OCI-LY7 (cell line): ENCODE data around the gene TTL. TPM values are rescaled to one million over a fixed set of nuclear protein-coding genes. Genes with fewer than 3 reads are reported as not detected.

ENCODE experiments used
- BruUV-seq: library from RNA; stranded (reverse); fragments of 400-500 nt; replicated peaks from 2 replicates; lab custom pipeline; 2021; lab: Mats Ljungman, UMichigan
- CTCF ChIA-PET: fragments of 300-600 bp; sonication (Branson Sonifier 250); formaldehyde crosslinking; loops from one replicate; lab custom pipeline; 2022; ENCODE audit warnings: antibody characterized with exemption; ENCODE audit not compliant: unreplicated experiment; lab: Charles Lee
- POLR2A ChIA-PET: fragments of 300-600 bp; sonication (Branson Sonifier 250); formaldehyde crosslinking; loops from one replicate; lab custom pipeline; 2022; ENCODE audit warnings: antibody characterized with exemption; lab: Charles Lee
- DNase-seq: peaks from one replicate; pipeline ENCODE4 v3.0.0-alpha.2; 2015; ENCODE audit warnings: low spot score
- H2AFZ ChIP-seq: fragments of 200-600 bp; sonication (generic), shearing (Covaris generic); 2 replicates; pipeline ENCODE4 v1.6.1; 2014; ENCODE audit warnings: mild to moderate bottlenecking, antibody characterized with exemption, low read length, moderate library complexity
- H3K27ac ChIP-seq: fragments of 200-600 bp; sonication (generic); 2 replicates; pipeline ENCODE4 v1.5.1; 2014; ENCODE audit warnings: mixed run types, low read depth, mild to moderate bottlenecking, moderate library complexity, low read length, inconsistent platforms; ENCODE audit not compliant: poor library complexity, severe bottlenecking
- H3K36me3 ChIP-seq: fragments of 200-600 bp; sonication (generic); 2 replicates; pipeline ENCODE4 v1.6.1; 2014; ENCODE audit warnings: mild to moderate bottlenecking, antibody characterized with exemption, low read length, moderate library complexity, mixed read lengths; ENCODE audit not compliant: insufficient read depth
- H3K4me1 ChIP-seq: fragments of 200-600 bp; sonication (generic); 2 replicates; pipeline ENCODE4 v1.5.1; 2014; ENCODE audit warnings: mild to moderate bottlenecking, low read length; ENCODE audit not compliant: insufficient read depth, poor library complexity, severe bottlenecking
- H3K4me2 ChIP-seq: fragments of 200-600 bp; sonication (generic); 2 replicates; pipeline ENCODE4 v1.6.1; 2014; ENCODE audit warnings: mild to moderate bottlenecking, low read length
- H3K4me3 ChIP-seq: fragments of 200-600 bp; sonication (generic); 2 replicates; pipeline ENCODE4 v1.5.1; 2014; ENCODE audit warnings: mild to moderate bottlenecking, low read depth, low read length; ENCODE audit not compliant: poor library complexity, severe bottlenecking
- H3K79me2 ChIP-seq: fragments of 200-600 bp; sonication (generic); 2 replicates; pipeline ENCODE4 v1.6.1; 2016; ENCODE audit warnings: low read depth, mild to moderate bottlenecking, low read length, moderate library complexity, mixed read lengths; ENCODE audit not compliant: insufficient read depth
- H3K9me2 ChIP-seq: fragments of 200-600 bp; sonication (generic); 2 replicates; pipeline ENCODE4 v1.6.1; 2016; ENCODE audit warnings: mild to moderate bottlenecking, low read length, mixed read lengths; ENCODE audit not compliant: insufficient read depth
- H3K9me3 ChIP-seq: fragments of 200-600 bp; sonication (generic); 2 replicates; pipeline ENCODE4 v1.6.1; 2014; ENCODE audit warnings: mild to moderate bottlenecking, mixed run types, low read length, mixed read lengths
- H4K20me1 ChIP-seq: fragments of 200-600 bp; sonication (generic); 2 replicates; pipeline ENCODE4 v1.6.1; 2014; ENCODE audit warnings: mild to moderate bottlenecking, antibody characterized with exemption, low read length, moderate library complexity, mixed read lengths; ENCODE audit not compliant: insufficient read depth
- EZH2phosphoT487 ChIP-seq: fragments of 200-600 bp; sonication (generic); IDR thresholded peaks from 2 replicates; pipeline ENCODE4 v1.6.1; 2018; ENCODE audit warnings: low read depth, borderline replicate concordance, mild to moderate bottlenecking, mixed run types, antibody characterized with exemption, low read length, moderate library complexity, mixed read lengths
- intact Hi-C: fragments of 100-400 bp; cut with micrococcal nuclease; formaldehyde crosslinking; loops from one replicate; pipeline ENCODE4 v1.10.0; 2022; ENCODE audit not compliant: unreplicated experiment
- total RNA-seq, 2 experiments: library from RNA; depleted of rRNA in 1 of 2; stranded (reverse); fragments of >200 nt in 1 of 2; shearing (Covaris generic) in 1 of 2; gene quantifications; 2 replicates each; pipeline ENCODE4 v1.2.3, GENCODE V29; 2014 to 2022
- TF ChIP-seq, protein P1 (sequence below): fragments of 200-600 bp; sonication (generic); conservative IDR thresholded peaks from 2 replicates; pipeline ENCODE4 v1.5.1; 2014; ENCODE audit warnings: mild to moderate bottlenecking, antibody characterized with exemption, low read length, moderate library complexity, mixed read lengths

Gene TTL
- total RNA-seq, 2 experiments from 2014 or later = 27.1 to 45.1 TPM

DNA sequence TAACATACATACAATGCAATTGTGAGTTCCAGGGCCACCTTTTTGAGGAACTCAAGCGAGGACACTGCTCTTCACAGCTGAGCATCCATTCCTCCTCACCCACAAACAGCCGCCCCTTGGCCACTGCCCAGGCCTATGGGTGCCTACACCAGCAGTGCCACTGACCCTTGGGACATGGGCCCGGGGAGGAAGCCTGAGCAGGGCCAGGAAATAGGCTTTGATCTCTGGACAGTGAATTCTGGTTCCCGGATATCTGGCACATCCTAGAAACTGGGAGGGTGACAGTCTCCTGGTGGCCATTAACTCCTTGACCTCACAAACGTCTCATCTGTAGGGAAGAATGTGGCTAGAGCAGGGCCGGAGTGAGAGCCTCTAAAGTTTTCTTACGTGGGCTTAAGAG, 5.5 kb upstream of the TTL start:
- TF ChIP-seq EZH2phosphoT487 = no peak
- TF ChIP-seq, protein P1, sequence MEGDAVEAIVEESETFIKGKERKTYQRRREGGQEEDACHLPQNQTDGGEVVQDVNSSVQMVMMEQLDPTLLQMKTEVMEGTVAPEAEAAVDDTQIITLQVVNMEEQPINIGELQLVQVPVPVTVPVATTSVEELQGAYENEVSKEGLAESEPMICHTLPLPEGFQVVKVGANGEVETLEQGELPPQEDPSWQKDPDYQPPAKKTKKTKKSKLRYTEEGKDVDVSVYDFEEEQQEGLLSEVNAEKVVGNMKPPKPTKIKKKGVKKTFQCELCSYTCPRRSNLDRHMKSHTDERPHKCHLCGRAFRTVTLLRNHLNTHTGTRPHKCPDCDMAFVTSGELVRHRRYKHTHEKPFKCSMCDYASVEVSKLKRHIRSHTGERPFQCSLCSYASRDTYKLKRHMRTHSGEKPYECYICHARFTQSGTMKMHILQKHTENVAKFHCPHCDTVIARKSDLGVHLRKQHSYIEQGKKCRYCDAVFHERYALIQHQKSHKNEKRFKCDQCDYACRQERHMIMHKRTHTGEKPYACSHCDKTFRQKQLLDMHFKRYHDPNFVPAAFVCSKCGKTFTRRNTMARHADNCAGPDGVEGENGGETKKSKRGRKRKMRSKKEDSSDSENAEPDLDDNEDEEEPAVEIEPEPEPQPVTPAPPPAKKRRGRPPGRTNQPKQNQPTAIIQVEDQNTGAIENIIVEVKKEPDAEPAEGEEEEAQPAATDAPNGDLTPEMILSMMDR = no peak
- H3K4me2 ChIP-seq = no peak overlapping the region
- CTCF ChIA-PET = no interaction called here

DNA sequence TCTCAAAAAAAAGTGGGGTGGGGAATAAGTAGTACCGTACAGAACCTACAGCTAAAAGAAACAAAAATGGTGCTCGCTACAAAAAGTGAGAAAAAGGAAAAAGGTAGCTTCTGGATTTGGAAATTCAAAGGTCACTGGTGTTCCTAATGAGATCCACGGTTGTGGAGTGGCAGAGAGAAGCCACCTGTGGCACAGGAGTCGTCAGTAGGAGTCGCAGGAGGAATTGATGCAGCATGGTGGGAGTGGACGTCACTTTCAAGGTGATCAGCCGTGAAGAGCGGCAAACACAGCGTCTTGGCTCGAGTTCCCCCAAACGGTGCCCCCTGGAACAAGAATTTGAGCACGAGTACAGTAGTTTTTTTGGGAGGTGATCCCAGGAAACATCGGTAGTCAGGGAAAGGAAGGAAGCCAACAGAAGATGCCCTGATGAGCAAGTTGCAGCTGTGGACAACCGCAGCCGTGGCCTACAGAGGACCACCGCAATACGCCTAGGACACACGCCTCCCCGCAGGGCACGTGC, 1.4 kb upstream of the TTL start:
- no TSS peak for BruUV-seq
- H3K4me3 ChIP-seq = peak overlapping the region; percentile 84
- no peak for TF ChIP-seq EZH2phosphoT487
- TF ChIP-seq, protein P1 = no peak
- ChIA-PET POLR2A (interaction anchor here (0.6 to 1.1 kb wide), 5 partner anchors 9 to 596 kb away, joined by 3 to 4 read pairs (median 3); no protein-coding TSS in a partner anchor), CTCF (no interaction called here)
- H3K4me2 ChIP-seq = peak overlapping the region; percentile 96
- peak overlapping the region; percentile 96; the same call in 1 of the 2 replicates for H2AFZ ChIP-seq
- DNase-seq = no peak
- H3K4me1 ChIP-seq = peaks cover 19% of the 10 kb centered on the region
- peaks cover 28% of the 10 kb centered on the region; the same call in 1 of the 2 replicates for H3K79me2 ChIP-seq
- peaks cover 5% of the 10 kb centered on the region; the same call in 1 of the 2 replicates for H4K20me1 ChIP-seq
- no peaks in the 10 kb centered on the region for H3K9me2 ChIP-seq
- H3K27ac ChIP-seq = peak overlapping the region; percentile 89
- intact Hi-C loops = loop anchor here (1.0 to 5.0 kb wide), 8 partner anchors 63 to 598 kb away; partner anchors contain the start of genes ANAPC1, CHCHD5, SLC20A1 and TMEM87B
- H3K36me3 ChIP-seq = peaks cover 15% of the 10 kb centered on the region
- no peaks in the 10 kb centered on the region for H3K9me3 ChIP-seq

More for the DNA sequence above, 5.5 kb upstream of the TTL start:
- no peak for DNase-seq
- intact Hi-C loops = no loop called here
- POLR2A ChIA-PET = interaction anchor here (0.7 kb wide), 1 partner anchor 28 kb away, joined by 4 read pairs; no protein-coding TSS in a partner anchor
- no peaks in the 10 kb centered on the region for H3K9me2 ChIP-seq
- peaks cover 7% of the 10 kb centered on the region for H3K4me1 ChIP-seq
- no TSS peak for BruUV-seq
- no peaks in the 10 kb centered on the region for H3K9me3 ChIP-seq
- H3K27ac ChIP-seq = no peak overlapping the region
- H3K79me2 ChIP-seq = no peaks in the 10 kb centered on the region
- H3K4me3 ChIP-seq = no peak overlapping the region
- H2AFZ ChIP-seq = no peak overlapping the region
- H4K20me1 ChIP-seq = no peaks in the 10 kb centered on the region
- H3K36me3 ChIP-seq = no peaks in the 10 kb centered on the region

DNA sequence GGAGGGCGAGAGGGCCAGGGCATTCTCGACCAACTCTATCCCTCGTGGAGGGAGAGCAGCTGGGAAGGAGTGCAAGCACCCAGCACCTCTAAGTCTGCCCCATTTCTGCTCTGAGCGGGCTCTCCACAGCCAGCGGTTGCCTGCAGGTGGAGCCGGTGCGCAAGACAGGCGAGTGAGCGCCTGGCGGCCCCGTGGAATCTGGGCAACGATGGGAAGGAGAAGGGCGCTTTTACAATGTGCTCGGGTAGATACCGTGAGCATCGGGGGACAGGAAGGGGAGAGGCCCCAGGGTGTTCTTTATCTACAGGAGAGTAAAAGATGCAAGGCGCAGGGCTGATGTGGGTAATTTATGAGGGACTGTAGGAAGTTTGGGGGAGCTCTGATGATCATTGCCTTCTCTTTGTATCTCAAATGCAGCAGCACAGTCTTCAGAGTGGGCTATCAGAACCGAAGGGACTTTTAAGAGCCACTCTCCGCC, 867 bp upstream of the TTL start:
- intact Hi-C loops = loop anchor here (1.0 to 5.0 kb wide), 8 partner anchors 62 to 599 kb away; partner anchors contain the start of genes ANAPC1, CHCHD5, SLC20A1 and TMEM87B
- POLR2A ChIA-PET = interaction anchor here (0.6 to 1.1 kb wide), 3 partner anchors 10 to 156 kb away, joined by 3 to 4 read pairs (median 3); no protein-coding TSS in a partner anchor
- Histone ChIP-seq H3K4me1 (peaks cover 19% of the 10 kb centered on the region), H3K27ac (peak overlapping the region; percentile 89), H3K4me2 (peak overlapping the region; percentile 96), H4K20me1 (peaks cover 5% of the 10 kb centered on the region; the same call in 1 of the 2 replicates), H3K79me2 (peaks cover 28% of the 10 kb centered on the region; the same call in 1 of the 2 replicates), H3K9me3 (no peaks in the 10 kb centered on the region), H3K9me2 (no peaks in the 10 kb centered on the region), H3K4me3 (peak overlapping the region; percentile 84), H2AFZ (peak overlapping the region; percentile 96), H3K36me3 (peaks cover 20% of the 10 kb centered on the region)
- no TSS peak for BruUV-seq
- CTCF ChIA-PET = no interaction called here
- DNase-seq = peak; percentile 87
- no peak for TF ChIP-seq EZH2phosphoT487
- TF ChIP-seq, protein P1 = peak; percentile 81
